ENCODE data around the gene ITPK1.
"Not testable (repeated sequence)": the region's sequence is repeated elsewhere in the genome, so short reads cannot be mapped to it uniquely, and the experiment has no call there.

Gene ITPK1

DNA sequence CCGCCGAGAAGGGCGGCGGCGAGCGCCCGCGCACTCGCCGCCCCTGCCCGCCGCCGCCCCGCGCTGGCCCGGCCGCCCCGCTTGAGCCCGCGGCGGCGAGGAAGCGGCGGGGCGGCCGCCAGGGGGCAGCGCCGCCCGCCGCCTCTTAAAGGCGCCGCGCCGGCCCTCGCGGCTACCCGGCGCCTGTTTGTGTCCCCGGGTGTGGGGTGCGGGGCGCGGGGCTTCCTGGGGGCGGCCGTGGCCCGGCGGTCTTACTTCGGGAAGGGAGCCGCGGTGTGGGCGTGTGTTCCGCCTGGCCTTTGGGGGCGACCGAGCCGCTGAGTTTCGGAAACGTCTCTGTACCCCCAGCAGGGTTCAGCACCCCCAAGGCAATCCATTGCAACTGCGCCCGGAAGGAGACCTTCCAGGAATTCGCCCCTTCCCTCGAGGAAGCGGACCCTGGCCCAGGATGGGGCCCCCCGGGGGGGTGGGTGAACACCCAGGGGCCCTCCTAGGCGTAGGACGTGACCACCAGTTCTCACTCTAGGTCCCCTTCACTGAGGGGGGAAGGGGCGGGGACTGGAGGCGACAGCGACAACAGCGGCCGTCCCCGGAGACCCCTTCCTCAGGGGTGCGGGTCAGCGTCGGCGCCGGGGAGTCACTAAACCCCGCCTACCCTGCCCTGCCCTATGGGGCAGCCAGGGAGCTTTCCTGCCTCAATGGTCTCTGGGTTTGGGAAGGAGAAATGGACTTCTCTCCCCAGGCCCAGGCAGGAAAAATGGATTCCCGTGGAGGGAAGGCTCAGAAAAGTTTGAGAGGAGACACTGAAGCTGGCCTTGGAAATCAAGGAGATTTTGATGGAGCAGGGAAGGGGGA, at the start of gene ITPK1:
TSS of gene ITPK1 (minus strand) at position 105 of the 855 bp plus-strand sequence. CDS start 762 bp downstream, outside the sequence.
- peak in 35 of 56 donors; percentile 10 to 70 (median 49) for DNase-seq

DNA sequence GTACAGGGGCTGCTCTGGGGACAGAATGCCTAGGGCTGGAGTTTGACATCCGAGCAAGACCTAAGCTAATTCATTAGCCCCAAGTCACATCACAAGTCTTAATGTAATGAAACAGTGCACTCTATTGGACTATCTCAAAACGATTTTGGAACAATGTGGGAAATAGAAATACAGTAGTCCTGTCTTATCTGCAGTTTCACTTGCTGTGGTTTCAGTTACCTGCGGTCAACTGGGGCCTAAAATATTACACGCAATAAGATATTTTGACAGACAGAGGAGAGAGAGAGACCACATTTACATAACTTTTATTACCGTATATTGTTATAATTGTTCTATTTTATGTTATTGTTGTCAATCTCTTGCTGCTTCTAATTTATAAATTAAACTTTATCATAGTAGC, 47.8 kb upstream of the ITPK1 start:
- no peak for DNase-seq

DNA sequence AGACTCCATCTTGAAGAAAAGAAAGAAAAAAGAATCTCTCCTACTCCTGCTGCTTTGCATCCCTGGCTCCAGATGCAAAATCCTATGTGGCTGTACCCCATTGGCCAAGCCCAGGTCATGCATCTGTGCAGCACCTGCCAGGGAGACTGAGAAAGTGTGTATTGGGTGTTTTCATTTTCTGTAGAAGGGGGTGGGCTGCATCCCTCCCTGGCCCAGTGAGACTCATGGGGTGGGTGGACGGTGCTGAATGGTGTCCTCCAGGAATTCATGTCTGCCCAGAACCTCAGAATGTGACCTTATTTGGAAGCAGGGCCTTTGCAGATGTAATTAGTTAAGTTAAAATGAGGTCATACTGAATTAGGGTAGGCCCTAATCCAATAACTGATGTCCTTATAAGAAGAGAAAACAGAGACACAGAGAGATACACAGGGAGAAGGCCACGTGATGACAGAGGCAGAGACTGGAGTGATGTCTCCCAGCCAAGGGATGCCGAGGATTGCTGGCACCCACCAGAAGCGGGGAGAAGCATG, 45.8 kb upstream of the ITPK1 start:
- no peak for DNase-seq

DNA sequence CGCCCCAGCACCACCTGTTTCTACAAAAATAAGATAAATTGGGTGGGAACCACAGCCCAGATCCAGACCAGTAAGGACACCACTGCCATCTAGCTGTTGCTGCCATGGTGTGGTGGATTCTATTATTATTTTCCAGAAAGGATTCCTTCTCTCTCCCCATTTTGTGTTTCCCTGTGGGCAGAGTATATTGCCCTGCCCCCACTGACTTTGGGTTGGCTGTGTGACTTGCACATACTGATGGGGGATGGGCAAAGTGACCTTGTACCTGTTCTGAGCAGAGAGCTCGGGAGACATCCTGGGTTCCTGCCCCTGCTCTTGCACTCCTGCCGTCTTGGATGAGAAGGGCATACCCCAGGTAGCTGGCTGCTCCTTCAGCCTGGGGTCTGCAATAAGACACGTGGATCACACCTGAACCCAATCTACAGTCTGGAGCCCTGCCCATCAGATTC, 44.7 kb upstream of the ITPK1 start:
- DNase-seq = peak in 1 of 56 donors; percentile 17

DNA sequence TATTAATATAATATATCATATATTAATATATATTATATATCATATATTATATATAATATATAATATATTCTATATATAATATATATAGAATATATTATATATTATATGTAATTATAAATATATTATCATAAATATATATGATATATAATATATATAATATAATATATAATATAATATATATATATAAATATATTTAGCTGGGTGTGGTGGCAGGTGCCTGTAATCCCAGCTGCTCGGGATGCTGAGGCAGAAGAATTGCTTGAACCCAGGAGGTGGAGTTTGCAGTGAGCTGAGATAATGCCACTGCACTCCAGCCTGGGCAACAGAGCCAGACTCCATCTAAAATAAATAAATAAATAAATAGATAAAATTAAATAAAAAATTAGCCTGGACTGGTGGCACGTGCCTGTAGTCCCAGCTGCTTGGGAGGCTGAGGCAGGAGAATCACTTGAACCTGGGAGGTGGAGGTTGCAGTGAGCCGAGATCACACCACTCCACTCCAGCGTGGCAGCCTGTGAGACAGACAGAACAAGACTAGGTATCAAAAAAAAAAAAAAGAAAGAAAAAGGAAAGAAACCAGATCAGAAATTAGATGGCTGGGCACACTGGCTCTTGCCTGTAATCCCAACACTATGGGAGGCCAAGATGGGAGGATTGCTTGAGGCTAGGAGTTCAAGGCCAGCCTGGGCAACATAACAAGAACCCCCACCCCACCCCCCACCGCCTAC, 44.1 kb upstream of the ITPK1 start:
- not testable (repeated sequence) for DNase-seq

DNA sequence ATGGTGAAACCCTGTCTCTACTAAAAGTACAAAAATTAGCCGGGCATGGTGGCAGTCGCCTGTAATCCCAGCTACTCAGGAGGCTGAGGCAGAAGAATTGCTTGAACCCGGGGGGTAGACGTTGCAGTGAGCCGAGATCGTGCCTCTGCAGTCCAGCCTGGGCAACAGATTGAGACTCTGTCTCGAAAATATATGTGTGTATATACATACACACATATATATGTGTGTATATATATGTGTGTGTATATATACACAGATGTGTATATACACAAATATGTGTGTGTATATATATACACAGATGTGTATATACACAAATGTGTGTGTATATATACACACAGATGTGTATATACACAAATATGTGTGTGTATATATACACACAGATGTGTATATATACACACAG, 42.6 kb upstream of the ITPK1 start:
- not testable (repeated sequence) for DNase-seq

DNA sequence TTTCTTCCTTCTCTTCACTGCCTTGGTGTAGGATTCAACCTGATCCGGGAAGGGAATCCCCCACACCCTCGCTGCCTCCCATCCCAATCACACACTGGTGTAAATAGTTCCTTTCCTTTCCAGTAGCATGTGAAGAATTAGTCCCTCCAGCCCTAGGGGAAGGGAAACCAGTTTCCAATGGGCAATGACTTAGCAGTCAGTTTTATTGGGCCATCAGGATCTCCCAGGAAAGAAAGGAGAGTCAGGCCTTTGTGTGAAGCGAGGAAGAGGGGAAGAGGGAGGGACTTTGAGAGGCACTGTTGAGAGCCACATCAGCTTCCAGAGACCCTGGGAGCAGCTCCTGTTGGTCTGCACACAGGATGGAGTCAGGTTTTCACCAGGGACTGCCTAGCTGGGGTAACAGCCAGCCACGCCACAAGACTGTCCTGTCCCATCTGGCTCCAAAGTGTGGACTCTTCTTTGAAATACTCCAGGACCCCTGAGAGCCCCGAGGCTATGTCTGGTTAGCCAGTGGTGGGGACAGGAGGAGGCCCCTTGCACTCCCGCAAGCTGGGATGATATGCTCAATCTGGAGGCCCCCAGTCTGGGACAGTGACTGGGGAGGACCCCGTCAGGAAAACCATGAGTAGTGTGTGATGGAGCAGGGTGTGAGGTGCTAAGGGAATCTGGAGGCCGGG, 41.1 kb upstream of the ITPK1 start:
- no peak for DNase-seq

DNA sequence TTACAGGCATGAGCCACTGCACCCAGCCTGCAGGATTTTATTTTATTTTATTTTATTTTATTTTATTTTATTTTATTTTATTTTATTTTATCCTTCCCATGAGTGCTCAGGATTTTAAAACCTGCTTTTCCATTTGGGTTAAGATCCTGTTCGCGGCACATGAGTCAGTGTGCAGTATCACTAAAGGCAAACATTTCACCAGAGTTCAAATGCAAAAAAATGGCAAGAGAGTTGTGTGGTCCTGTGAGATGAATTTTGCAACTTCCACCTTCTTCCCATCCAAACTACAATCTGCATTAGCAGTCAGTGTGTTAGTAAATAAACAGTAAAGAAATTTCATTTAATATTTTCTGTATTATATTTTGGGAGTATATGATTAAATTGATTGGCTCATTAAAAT, 39.9 kb upstream of the ITPK1 start:
- DNase-seq = no peak

DNA sequence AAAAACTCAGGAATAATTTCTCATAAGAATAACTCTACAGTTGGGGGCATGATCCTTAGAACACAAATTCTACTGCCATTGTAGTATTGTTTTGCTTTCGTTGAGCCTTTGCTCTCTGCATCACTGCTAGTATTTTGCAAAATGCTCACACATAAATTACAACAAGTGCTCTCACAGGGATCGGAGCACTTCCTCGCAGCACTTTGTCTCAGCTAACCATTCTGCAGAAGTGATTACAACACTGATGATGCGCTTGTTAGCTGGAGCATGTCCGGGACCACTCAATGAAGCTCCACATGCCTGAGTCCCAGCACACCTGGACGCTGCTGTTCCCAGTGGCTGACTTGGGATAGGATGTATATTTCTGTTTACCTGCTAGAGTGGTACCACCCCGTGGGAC, 37.4 kb upstream of the ITPK1 start:
- DNase-seq = no peak

DNA sequence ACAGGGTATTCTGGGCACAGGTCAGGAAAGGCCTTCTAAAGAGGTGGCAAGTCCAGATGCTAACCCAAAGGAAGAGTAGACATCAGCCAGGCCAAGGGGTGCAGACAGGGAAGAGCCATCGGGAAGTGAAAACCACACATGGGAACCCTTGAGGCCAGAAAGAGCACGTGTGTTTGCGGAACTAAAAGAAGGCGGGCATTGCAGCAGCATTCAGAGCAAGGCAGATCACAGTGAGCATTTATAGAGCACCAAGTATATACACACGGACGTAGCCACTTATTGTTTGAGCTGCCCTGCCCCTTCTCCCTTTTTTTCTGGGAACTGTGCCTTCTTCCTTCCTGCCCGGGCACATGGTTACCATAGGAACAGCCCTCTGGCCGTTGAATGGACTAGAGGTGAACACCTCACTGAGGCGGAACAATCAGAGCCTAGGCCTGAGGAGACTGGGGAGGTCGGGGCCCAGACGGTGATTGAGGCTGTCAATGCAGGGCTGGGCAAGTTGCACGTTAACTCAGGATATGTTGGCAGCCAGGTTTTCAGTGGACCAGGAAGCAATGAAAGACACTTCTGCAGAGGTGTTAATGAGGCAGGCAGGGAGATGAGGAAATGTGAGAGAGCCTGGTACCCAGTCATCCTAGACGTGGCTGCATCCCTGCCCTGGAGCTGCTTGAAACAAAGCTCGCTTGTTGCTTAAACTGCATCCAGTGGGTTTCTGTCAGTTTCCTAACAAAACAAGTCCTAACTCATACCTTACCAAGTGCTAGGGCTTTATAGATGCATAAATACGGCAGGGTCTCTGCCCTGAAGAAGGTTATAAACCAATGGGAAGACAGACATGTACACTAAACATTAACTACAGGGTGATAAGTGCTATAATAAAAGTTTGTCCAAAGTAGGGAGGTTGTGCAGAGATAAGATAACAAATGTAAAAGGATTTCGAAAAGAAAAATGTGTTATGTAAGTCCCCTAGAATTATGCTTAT, 34.8 kb upstream of the ITPK1 start:
- peak in 1 of 56 donors; percentile 9 for DNase-seq

DNA sequence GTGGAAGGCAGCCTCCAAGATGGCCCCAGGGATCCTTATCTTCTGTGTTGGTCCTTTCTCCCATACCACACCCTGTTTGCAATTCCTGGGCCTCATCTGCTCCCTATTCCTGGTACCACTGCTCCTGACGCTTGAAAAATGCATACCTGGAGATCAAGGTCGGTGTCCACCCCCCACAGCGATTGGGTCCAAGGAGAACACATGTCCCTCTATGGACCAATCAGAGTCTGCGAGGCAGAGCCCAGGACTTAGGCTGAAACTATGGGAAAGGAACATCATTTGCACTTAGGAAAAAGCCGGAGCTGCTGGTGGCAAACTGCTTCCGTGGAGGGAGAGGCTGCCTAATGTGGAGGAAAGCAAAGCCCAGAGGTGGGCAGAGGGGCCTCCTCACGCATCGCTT, 33.3 kb upstream of the ITPK1 start:
- no peak for DNase-seq

DNA sequence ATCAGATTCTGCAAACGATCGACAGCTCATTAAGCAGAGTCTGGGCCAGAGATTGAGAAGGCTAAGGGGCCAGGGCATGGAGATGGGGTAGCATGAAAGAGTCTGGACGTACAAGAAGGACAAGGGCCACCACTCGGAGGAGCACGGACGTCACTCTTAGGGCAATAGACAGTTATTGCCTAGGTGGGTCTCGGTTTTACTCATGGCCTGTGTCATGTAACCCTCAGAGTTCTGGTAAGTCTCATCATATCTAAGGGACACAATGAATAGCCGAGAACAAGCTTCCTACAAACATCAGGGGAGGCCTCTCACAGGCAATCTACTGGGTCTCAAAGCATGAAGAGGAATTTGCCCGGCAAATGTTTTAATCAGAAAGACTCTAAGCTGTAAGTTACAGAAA, 30.4 kb upstream of the ITPK1 start:
- DNase-seq = no peak

DNA sequence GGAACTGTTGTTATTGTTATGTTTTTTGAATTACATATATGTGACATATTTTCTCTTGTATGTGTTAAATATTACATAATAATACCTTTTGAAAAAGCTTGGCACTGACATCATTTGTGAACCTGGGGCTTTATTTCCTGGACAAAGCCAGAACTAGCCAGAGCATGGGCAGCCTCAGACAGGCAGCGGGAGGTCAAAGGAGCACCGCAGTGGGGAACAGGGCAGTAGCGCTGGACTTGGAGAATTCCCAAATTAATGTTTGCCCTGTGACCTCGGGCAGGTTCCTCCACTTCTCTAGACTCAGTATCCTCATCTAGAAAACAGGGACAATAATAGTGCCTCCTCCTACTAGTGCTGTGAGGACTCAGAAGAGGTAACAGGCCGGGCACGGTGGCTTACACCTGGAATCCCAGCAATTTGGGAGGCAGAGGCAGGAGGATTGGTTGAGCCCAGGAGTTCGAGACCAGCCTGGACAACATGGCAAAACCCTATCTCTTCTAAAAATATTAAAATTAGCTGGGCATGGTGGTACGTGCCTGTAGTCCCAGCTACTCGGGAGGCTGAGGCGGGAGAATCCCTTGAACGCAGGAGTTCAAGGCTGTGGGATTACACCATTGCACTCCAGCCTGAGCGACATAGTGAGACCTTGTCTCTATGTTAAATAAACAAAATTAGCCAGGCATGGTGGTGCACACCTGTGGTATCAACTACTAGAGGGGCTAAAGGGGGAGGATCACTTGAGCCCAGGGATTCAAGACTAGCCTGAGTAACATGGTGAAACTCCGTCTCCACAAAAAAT, 27.3 kb upstream of the ITPK1 start:
- no peak for DNase-seq

DNA sequence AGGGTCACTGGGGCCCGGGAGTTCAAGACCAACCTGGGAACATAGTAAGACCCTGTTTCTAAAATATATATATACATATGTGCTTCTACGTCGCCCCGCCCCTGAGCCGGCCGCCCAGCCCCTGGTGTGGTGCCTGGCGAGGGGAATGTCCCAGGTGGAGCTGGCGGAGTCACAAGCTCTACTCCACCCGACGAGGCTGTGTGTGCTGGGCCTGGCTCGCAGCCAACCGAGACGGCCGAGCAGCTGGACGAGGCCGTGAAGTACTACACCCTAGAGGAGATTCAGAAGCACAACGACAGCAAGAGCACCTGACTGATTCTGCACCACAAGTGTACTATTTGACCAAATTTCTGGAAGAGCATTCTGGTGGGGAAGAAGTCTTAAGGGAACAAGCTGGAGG, 22.1 kb upstream of the ITPK1 start:
- DNase-seq = no peak

DNA sequence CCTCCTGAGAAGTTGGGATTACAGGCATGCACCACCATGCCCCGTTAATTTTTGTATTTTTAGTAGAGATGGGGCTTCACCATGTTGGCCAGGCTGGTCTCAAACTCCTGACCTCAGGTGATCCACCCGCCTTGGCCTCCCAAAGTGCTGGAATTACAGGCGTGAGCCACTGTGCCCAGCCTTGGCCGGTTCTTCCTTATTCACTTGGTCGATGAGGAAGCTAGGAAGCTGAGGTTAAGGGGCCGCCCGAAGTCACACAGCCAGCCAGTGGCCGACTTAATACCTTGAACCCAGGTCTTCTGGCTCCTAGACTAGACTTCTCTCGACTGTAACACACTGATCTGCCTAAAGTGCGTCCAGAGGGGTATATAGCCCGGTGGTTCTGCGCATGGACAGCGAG, 20.8 kb upstream of the ITPK1 start:
- DNase-seq = not testable (repeated sequence)

DNA sequence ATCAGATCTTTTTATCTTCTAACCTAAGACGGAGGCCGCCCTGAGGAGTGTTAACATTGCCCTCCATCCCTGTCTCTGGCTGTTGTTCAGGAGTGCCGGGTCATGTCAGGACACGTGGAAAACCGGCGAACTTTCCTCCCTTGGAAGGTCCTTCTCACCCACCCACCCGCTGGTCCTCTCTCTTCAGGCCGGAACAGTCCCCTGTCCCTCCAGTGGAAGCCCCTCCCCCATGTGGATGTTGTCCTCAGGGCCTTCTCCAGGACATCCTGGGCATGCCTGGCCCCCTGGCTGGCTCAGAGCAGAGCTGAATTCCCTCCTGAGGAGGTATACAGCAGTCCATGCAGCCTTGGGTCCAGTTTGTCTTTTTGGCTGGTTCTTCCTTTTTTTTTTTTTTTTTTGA, 20.3 kb upstream of the ITPK1 start:
- DNase-seq = no peak

DNA sequence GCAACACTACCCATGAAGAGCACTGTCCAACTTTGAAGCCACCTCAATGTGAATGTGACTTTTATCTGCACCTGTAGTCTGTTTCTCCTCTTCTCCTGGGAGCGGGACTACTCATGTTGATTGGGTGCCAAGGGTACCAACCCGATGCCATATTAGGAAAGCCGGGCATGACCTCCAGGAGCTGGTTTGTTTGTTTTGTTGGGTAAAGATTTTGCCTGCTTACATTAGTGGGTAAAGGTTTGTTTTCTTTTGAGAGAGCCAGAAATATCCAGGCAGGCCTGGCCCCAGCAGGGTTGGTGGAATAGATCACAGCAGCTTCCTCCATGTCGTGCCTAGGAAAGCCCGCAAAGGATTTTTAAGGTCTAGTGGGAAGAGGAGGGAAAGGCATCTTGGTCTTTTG, 19.7 kb upstream of the ITPK1 start:
- DNase-seq = no peak

DNA sequence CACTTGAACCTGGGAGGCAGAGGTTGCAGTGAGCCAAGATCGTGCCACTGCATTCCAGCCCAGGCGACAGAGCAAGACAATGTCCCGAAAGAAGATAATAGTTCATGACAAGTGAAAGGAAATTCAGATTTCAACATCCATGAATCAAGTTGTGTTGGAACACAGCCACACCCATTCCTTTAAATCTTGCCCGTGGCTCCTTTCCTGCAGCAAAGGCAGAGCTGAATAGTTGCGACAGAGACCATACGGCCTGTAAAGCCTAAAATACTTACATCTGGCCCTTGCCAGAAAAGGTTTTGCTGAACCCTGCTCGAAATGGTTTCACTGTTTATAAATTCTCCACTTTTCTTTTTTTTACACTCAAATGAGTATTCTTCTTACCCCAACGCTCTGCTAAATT, 17.7 kb upstream of the ITPK1 start:
- DNase-seq = no peak

DNA sequence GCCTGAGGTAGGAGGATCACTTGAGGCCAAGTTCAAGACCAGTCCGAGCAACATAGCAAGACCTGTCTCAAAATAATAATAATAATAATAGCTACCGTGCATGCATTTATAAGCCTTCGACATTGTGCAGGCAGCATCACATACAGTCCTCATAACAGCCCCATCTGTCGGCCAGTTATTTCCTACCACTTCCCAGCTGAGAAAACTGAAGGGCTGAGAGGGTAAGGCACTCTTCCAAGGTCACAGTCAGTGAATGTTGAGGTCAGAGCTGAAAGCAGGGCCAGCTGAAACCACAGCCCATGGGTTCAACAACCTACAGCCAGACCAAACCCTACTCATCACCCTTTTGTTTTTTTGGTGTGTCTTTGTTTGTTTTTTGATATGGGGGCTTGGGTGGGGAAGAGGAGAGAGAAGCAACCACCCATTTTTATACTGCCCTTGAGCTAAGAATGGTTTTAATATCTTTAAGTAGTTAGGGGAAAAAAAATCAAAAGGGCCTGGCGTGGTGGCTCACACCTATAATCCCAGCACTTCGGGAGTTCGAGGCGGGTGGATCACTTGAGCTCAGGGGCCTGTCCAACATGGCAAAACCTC, 16.8 kb upstream of the ITPK1 start:
- peak in 14 of 56 donors; percentile 2 to 36 (median 12) for DNase-seq

Measured in nucleus accumbens (tissue), 56 donors.